Stimulated activated CD4-positive, alpha-beta T cell treated with anti-CD3 and anti-CD28 coated beads, Interleukin-4, amount 100 ng/mL, for 4 hours (primary cell): Measurements from ENCODE around the gene CD40LG.

Experiments used
- DNase-seq, 2 experiments: peaks; one replicate each; pipeline ENCODE4 v3.0.0-alpha.2; 2020

CD40LG gene

DNA sequence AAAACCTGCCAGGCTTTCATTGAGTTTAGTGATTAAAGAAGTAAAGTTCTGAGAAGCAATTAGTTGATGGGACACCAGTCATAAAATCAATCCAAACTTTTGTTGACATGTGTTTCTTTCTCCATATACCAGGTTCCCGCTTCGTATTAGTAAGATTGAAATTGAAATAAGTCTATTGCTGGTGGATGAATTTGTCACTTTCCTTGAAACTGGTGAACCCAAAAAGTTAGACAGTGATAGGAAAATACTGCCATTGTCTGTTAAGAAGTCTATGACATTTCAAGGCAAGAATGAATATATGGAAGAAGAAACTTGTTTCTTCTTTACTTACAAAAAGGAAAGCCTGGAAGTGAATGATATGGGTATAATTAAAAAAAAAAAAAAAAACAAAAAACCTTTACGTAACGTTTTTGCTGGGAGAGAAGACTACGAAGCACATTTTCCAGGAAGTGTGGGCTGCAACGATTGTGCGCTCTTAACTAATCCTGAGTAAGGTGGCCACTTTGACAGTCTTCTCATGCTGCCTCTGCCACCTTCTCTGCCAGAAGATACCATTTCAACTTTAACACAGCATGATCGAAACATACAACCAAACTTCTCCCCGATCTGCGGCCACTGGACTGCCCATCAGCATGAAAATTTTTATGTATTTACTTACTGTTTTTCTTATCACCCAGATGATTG lies at the start of gene CD40LG:
CD40LG (plus strand) TSS at position 482 of the 684 bp plus-strand sequence; CDS start at position 573, 91 bp downstream.
- DNase-seq: peak in 1 of 2 experiments; percentile 62

DNA sequence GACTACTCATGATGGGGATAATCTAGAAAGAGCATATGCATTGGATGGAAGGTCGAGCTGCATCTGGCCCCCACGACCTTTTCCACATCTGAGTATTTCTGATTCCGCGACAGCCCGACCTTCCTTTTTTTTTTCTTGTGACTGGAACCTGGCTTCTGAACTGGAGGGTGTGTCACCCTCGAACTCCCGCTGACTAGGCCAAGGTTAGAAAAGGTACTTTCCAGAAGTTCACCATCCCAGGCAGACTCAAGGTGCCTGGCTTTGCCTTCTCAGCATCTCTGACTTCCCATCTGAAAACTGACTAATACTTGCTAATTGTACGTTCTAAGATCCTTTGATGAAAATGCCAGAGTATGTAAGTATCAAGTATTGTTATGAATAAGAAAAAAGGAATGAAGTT lies 49.3 kb upstream of the CD40LG start:
- DNase-seq: no peak

DNA sequence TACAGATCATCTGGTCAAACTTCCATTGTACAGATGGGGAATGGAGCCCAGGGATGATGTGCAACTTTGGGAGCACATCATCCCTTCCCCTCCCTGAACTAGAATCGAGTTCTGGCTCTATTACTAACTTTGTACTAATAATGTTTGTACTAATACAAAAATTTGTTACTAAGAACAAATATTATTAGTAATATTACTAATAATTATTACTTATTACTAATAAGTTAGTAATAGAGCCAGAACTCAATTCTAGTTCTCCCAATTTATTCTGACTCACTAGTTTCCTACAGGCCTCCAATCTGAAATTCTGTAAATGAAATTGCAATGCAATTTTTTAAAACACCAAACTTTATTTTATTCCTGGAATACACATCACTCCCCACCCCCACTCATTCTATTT lies 47.9 kb upstream of the CD40LG start:
- DNase-seq: no peak

DNA sequence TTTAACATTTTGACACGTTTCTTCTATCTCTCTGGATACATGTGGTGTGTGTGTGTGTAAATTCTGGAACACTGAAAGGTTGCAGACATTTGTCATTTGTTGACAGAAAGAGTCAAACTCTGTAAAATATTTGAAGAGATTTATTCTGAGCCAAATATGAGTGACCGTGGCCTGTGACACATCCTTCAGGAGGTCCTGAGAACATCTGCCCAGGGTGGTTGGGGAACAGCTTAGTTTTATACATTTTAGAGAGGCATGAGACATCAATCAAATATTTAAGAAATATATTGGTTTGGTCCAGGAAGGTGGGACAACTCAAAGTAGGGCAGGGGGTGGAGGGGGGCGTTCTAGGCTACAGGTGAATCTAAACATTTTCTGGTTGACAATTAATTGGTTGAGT lies 40.7 kb upstream of the CD40LG start:
- no peak for DNase-seq

DNA sequence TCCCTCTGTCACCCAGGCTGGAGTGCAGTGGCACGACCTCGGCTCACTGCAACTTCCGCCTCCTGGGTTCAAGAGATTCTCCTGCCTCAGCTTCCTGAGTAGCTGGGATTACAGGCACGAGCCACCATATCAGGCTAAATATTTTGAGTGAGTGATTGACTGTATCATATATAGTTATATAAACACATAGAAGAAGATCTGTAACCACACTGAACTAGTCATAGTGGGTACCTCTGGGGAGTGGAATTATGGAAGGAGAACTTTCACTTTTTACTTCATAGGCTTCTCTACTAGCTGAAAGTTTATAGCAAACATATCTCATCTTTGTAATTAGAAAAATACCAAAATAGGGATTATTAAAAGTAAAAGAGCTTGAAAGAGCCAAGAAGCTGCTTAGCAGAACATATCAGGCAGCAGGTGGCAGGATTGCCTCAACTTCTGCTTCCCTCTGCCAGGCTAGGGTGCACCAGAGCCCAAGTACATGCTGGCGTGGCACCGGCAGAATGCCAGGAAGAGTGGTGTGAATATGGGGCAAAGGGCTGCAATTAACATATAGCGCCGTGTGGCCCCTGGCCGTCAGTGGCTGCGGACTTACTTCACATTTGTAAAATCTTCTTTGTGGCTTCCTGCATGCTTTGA lies 39.5 kb upstream of the CD40LG start:
- DNase-seq: peak; percentile 43 to 59

DNA sequence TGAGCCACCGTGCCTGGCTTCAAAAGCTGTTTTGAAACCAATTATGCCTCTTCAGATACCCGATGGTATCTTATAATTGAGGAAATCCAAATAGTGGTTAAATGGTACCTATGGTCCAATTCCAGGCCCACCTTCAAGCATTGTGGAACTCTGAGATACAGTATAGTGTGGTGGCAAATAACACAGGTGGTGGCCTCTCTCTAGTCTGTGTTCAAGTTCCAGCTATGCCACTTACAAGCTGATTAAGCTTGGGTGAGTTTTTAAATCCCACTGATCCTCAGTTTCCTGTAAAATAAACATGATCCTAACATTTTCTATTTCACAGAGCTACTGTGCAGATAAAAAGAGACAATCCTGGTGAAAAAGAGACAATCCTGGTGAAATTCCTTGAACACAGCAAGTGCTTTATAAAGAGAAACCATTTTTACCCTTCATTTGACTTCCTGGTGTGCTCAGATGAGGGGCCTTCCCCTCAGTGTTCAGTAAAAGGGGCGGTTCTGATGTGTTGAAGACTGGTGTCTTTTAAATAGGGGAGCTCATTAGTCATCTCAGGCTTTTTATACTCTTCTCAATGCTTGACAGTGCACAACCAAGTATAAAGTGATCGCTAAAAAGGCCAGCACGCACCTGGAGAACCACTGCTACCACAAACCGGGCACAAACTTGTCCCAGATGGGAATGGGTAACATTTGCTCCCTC lies 30.8 kb upstream of the CD40LG start:
- peak in 1 of 2 experiments; percentile 41 for DNase-seq

DNA sequence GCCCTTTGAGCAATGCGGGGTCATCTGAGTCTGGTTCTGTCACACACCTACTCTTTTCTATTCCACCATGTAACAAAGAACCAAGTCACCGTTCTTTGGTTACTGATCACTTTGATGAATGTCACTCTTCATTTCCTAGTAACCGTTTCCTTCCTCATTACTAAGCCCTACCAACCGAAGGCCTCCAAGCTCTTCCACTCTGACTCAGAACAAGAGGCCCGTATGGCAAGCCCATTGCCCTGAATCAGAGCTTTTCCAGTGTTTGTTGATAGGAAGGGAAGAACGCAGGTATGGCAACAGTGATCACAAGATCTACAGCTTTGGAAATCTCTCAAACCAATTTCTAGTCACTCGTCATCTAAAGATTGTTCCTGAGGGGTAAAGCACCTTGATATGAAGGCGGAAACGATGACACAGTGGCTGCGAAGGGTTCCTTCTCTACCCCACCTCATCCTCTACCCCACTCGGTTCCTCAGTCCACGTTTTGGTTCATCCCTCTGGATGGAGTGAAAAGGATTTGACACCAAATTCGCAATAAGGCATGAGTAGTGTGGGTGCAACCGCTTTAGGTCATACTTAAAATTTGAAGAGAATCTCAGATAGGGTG lies 28.0 kb upstream of the CD40LG start:
- peak in 1 of 2 experiments; percentile 59 for DNase-seq

DNA sequence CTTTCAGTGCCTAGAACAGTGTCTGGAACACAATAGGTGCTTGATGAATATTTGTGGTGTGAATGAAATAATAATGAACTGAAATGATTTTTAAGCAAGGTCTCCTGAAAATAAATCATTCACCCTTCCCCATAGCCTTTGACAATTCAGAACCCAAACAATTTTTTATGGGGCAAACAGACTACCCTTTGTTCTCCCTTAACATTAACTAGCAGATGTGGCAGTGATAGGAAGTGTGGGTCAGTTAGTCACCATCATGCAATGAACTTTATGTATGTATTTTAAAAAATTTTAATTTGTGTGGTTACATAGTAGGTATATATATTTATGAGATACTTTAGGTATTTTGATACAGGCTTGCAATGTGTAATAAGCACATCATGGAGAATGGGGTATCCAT lies 27.2 kb upstream of the CD40LG start:
- DNase-seq: no peak

DNA sequence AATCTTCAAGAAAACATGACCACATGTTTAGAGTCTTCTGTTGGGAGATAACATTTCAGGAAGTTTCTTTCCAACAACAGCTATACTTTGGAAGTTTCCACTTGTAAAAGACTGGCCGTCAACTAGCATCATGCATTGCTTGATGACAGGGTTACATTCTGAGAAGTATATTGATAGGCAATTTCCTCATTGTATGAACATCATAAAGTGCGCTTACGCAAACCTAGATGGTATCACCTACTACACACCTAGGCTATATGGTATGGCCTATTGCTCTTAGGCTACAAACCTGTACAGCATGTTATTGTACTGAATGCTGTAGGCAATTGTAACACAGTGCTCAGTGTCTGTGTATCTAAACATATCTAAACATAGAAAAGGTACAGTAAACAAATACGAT lies 25.4 kb upstream of the CD40LG start:
- DNase-seq: no peak

DNA sequence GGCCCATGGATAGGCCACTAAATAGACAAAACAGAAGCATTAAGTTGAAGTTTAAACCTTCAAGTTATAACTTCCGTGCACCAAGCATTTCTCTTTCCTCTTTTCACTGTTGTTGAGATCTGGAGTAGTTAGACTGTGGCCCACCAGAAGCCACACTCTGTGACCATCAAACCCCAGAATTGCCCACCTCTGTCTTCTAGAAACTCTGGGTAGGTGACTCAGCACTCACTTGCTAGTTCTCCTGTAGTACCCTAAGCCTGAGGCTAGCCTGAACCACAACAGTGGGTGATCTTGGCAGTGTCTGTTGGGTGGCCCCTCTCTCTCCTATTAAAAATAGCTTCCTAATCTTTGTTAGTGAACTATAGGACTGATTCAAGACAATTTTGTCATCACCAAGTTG lies 24.6 kb upstream of the CD40LG start:
- no peak for DNase-seq

DNA sequence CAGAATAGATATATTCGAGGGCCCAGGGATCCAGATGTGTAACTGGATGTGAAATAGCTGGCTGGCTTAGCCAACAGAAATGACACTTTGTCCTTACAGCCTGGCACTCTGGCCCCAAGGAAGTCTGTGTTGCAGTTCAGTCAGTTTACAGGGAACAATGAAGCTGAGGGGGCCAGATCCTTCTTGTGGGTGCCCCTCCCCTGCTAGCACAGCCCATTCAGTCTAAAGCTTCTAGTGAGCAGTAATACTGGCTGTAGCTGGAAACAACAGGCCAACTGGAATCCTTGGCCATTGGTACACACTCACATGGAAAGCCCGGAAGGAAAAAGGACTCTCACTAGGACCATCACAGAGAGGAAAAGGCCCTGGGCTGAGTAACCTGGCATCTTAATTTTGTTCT lies 22.7 kb upstream of the CD40LG start:
- no peak for DNase-seq

DNA sequence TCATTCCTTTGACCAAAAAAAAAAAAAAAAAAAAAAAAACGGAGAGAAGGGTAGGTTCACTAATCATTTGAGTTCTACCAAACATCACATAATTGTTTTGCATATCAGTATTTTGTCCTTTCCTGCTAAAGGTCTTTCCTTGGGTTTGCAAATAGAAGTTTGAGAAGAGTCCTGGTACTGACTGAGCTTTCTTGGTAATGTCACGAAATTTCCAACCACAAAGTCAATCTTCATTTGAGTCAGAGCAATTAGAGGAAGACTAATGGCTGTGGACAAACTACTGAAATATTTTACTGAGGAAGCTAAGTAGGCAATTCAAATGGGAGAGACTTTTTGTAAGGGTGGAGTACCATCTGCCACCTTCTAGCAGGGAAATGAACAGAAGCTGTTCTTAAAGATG lies 21.7 kb upstream of the CD40LG start:
- no peak for DNase-seq

DNA sequence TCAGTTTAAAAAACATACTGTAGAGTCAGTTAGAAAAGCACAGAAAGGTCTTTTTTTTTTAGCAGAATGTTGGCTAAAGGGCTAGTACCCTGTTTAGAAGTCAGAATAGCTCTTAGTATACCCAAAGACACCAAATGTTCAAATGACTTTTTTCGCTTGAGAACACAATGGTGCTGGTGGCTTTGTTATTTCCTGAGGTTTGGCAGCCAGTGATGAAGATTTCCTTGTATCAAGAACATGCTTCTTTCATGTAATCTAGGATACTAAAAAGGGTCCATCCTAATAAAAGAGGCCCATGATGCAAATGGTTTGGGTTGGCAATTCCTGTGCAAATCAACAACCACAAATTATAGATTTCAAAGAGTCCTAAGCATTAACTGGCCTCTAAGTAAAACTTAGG lies 21.1 kb upstream of the CD40LG start:
- DNase-seq: no peak

DNA sequence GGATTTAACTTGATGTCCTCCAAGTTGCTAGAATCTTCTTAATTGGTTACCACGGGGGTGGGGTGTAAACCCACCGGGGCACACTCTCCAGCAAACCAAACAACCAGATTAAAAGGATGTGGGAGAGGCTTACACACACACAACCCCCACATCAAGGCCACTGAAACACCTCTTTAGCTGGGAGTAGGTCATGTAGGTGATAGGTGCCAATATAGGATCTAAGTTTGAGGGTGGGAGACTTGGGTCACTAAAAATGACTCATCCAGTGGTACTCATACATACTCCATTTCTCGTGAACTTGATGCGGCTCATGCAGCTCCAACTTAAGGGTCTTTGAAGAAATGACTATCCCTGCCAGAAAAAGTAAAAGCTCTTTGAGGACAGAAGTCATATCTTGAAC lies 20.5 kb upstream of the CD40LG start:
- DNase-seq: peak in 1 of 2 experiments; percentile 55

DNA sequence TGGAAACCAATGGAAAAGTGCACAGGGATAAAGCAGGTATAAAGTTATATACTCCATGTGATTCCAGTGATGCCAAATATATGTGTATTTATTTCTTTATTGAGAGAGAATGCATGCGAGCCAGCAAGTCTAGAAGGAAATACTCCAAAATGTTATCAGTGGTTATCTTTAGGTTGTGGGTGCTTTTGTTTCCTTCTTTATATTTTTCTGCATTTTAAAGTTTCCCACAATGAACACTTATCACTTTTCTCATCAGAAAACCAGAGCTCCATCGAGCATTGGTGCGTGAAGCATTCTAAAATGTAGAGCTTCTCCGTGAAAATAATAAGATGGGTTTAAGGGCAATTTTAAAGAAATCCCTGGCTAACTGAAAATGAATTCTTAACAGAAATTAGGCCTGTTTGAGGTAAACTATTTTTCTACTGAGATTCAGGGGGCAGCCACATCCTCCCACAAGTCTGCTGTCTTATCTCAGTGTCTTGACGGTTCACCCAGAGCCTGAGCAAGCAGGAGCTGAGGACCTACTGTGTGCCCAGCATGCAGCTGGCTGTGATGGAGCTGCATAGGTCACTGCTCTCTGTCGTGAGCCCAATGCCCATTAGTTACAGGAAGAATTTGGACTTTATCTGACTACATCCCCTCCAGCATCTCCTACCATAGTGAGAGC lies 18.7 kb upstream of the CD40LG start:
- no peak for DNase-seq

DNA sequence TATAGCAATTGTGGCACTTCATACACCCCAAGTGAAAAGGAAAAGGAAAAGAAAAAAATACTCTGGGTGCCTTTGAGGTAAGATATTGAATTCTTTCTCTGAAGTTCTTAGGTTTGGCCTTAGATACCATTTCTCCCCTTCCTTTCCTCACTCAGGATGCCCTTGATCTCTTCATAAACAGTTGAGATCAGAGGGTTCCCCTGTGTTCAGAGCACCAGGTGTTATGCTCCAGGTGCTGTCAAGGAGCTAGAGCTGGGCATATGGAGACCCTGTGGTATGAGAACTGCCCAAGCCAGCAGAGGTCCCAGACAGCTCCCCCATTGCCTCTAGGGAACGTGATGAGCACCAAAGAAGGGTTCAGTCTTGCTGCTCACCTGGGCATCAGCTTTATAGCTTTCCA lies 17.1 kb upstream of the CD40LG start:
- no peak for DNase-seq

DNA sequence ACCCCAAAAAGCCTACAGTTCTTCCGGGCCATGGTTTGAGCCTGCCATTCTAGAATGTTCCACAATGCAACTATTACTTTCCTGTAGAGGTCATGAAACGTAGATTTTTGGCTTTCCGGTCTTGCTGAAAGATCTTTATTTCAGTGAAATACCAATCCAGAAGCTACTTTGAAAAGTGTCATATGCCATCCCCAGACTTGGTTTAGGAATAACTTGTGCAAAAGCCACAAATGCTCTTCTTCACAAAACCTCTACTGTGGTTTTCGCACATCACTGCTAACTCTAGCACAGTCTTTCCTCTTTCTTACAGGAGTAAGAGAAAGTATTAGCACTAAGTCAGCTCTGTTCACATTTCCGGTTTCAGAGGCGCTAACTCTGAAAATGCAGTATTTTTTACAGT lies 12.7 kb upstream of the CD40LG start:
- DNase-seq: peak in 1 of 2 experiments; percentile 30

DNA sequence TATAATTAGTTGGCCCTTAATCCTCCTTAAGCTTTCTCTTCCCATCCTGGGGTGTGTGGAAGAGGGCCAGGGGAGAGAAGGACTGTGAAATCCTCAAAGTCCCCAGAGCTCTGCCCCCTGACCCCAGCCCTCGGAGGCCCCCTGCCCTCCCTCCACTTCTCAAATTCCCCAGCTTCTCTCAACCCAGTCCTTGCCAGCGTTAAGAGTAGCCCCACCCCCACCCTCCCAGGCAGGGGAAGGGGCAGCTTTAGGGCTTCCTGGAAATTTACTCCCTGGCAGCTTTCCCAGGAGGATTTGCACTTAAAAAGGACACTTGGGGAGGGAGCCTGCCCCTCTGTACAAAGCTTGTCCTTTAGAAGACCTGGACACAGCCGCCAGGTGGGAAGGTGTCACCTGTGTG lies 11.8 kb upstream of the CD40LG start:
- no peak for DNase-seq

DNA sequence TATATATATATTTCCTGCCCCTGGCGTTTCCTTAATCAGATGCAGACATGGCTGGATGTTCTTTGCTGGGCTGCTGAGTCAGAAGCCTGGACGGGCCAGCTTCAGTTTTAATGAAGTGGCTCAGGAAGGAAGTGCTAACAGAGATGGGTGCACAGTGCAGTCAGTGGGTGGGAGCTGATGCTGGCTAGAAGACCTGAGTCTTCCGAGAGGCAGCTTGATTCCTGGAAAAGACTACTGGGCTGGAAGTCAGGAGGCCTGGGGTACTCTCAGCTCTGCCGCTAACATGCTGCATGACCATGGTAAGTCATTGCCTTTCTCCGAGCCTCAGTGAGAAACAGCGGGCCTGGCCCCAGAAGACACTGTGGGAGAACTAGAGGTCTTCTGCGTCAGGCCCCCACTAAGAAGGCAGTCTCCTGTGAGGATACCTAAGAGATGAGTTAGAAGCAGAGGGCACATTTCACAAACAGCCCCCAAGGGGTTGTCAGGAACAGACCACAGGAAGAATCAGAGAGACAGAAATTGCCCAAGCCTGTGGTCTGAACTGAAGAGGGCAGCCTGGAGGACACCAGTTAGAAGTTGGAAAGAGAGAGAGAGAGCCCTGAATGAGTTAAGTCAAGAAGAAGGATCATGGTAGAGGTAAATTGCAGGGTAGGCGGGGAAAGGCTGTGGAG lies 8.3 kb upstream of the CD40LG start:
- DNase-seq: peak in 1 of 2 experiments; percentile 31

DNA sequence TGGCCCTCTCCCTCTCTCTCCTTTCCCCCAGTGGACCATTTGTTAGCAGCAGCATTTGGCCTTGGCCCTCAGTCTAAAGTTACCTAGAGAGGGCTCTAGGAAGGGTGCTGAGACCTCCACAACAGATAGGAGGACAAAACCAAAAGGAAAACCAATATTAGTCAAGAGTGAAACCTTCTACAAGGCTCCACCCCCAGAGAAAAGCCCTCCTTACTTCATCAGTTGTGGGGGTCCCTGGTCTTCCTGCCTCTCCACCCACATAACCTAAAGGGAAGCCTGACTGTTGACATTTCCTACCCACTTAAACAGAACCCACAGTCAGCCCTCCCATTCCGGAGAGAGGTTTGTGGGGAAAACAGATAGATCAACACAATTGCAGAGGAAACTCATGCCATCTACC lies 4.7 kb upstream of the CD40LG start:
- DNase-seq: no peak

DNA sequence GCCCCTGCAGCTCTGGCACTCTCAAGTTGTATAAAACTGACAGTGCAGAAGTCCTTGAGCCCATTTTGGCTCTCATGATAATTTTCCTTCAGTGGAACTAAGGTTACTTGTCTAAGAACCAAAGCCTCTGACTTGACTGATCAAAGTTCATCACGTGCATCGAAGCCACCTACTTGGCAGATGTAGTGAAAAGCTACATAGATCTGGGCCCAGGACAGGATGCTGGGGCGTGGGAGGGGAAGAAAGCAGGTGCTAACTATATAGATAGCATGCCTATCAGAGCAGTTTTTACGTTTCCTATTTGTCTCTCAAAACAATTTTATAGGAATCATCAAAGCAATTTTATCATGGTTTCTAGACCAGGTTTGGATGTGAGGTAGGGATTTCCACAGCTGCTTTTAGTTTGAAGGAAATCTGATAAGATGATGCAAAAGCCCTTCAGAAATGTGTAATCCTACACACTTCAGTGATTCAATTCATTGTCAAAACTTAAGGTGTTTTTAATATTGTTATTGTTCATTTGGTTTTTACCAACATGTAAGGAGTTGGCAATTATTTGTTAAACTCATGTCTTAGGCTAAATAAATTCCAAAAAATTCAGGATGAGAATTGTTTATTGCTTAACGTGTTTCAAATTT lies 1.2 kb upstream of the CD40LG start:
- DNase-seq: peak; percentile 33 to 76

DNA sequence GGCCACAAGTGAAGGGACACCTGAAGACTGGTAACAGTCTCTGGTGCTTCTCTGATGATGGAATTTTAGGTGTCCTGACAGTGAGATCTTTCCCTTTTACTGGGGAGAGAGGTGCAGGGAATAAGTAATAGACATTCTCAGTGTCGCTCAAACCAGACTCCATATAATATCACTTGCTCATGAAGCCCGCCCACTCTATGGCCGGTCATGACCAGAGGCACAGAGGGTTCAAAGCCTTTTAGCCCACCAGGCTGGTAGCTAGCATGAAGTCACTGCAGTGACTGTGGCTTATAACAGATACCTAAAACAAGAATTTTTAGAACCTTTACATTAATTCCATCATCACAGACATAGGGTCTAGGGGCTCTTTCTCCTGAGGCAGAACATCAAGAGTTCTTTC lies 2.9 kb downstream of the CD40LG start:
- DNase-seq: peak in 1 of 2 experiments; percentile 31
